ENCODE data around the gene SEC31B. TPM values are rescaled to one million over a fixed set of nuclear protein-coding genes. Genes with fewer than 3 reads are reported as not detected.

Gene SEC31B
- total and polyA plus RNA-seq, 9 of the 15 experiments (the other 6 are each of a cell fraction or from before 2014, with no cell fraction given) = 0.91 to 7.0 (median 2.4) TPM

GRCh38 chr10:100531761-100532160 lies 12.1 kb upstream of the SEC31B start:
- no peaks in the 10 kb centered on the region; the same call in 1 of the 2 replicates for H3K9me3 ChIP-seq (replicated peaks; ENCODE audit: control insufficient read depth, insufficient read depth, low read depth, low read length)
- ChIA-PET POLR2A (no interaction called here), CTCF (ENCODE audit: low intra/inter-chr PET ratio) (interaction anchor here (0.6 kb wide), 1 partner anchor 216 kb away, joined by 3 read pairs; no protein-coding TSS in a partner anchor)
- no peak for DNase-seq (ENCODE audit: extremely low read depth in 1 of 4, low spot score in 3 of 4)
- intact Hi-C loops (cut with micrococcal nuclease) (no loop called here), in situ Hi-C loops (cut with MboI) (no loop called here)
- H3K27me3 ChIP-seq (ENCODE audit: control insufficient read depth in 2 of 2, insufficient read depth in 2 of 2, low read length in 2 of 2) = no peaks in the 10 kb centered on the region
- H3K4me2 ChIP-seq (ENCODE audit: insufficient read depth, low read length) = no peak overlapping the region
- BruUV-seq (replicated peaks) = no TSS peak
- no peak overlapping the region for H2AFZ ChIP-seq (ENCODE audit: low read depth, low read length)
- H3K9me1 ChIP-seq (ENCODE audit: control insufficient read depth, insufficient read depth, low read length) = no peaks in the 10 kb centered on the region
- H3K4me3 ChIP-seq = no peak overlapping the region
- H3K27ac ChIP-seq (ENCODE audit: extremely low read depth, low read depth, low read length) = no peak overlapping the region
- no peak for ATAC-seq
- H3K4me1 ChIP-seq (replicated peaks in 1 of 2; ENCODE audit: control insufficient read depth in 2 of 2, insufficient read depth in 2 of 2, low read length in 2 of 2) = peaks cover 0 to 18% of the 10 kb centered on the region in 2 experiments; a peak in 3 of 5 replicates
- H3K9ac ChIP-seq (ENCODE audit: insufficient read depth in 1 of 2, low read depth in 2 of 2, low read length in 2 of 2) = no peak overlapping the region
- peaks cover 34% of the 10 kb centered on the region for H3K79me2 ChIP-seq (ENCODE audit: control insufficient read depth, insufficient read depth, low read length)
- TF ChIP-seq NFE2 (IDR thresholded peaks at IDR 0.05; ENCODE audit: low read depth) = 0 out of 2 replicates have a peak, but pooled peaks have one; percentile 11
- no peak for TF ChIP-seq PRDM10 (IDR thresholded peaks at IDR 0.05; ENCODE audit: partially characterized antibody)
- peaks cover 17% of the 10 kb centered on the region; the same call in 2 of the 3 replicates for H3K36me3 ChIP-seq (ENCODE audit: control insufficient read depth, insufficient read depth, low read length)
- H4K20me1 ChIP-seq (replicated peaks; ENCODE audit: control insufficient read depth, insufficient read depth, low read length) = no peaks in the 10 kb centered on the region
- FAIRE-seq = no peak
